HL-60 (cell line): Measurements from ENCODE around the gene HOXA11.
A peak's percentile ranks its signal among the peaks of the same experiment; 100 is the strongest.

Experiments
- DNase-seq, 2 experiments: peaks; one replicate each; pipeline ENCODE4 v3.0.0-alpha.2; 2010 to 2020; ENCODE audit warnings: low read depth in 1 of 2, low spot score in 1 of 2
- H3K27ac ChIP-seq: fragments of 250-450 bp; sonication (Bioruptor Pico); replicated peaks from 2 replicates; pipeline ENCODE4 v1.5.1; 2020; ENCODE audit warnings: mild to moderate bottlenecking, moderate library complexity
- H3K27me3 ChIP-seq: fragments of 250-450 bp; sonication (Bioruptor Pico); 2 replicates; pipeline ENCODE4 v1.5.1; 2021; ENCODE audit warnings: mild to moderate bottlenecking, moderate library complexity; ENCODE audit not compliant: insufficient read depth, poor library complexity, severe bottlenecking
- H3K4me3 ChIP-seq: replicated peaks from 2 replicates; pipeline ENCODE4 v1.5.1; 2011; ENCODE audit warnings: mild to moderate bottlenecking, control low read depth, low read length; ENCODE audit not compliant: insufficient read depth
- GABPA ChIP-seq: IDR thresholded peaks from 2 replicates; pipeline ENCODE4 v1.6.1; 2012; ENCODE audit warnings: low read depth
- POLR2AphosphoS5 ChIP-seq: IDR thresholded peaks from 2 replicates; pipeline ENCODE4 v1.6.1; 2012; ENCODE audit warnings: low read depth
- SPI1 ChIP-seq: IDR thresholded peaks from 2 replicates; pipeline ENCODE4 v1.6.1; 2012; ENCODE audit warnings: low read depth, mild to moderate bottlenecking, borderline replicate concordance
- TF ChIP-seq, protein P1 (sequence below): IDR thresholded peaks from 2 replicates; pipeline ENCODE4 v1.6.1; 2012; ENCODE audit warnings: low read depth; ENCODE audit not compliant: insufficient replicate concordance
- TF ChIP-seq, protein P2 (sequence below): IDR thresholded peaks from one replicate; pipeline ENCODE4 v1.5.1; 2011; ENCODE audit warnings: low read length, control low read depth, inconsistent platforms; ENCODE audit not compliant: insufficient read depth

HOXA11 gene

GRCh38 chr7:27194002-27194352 is 8.9 kb upstream of the HOXA11 start:
- no peak for DNase-seq
- TF ChIP-seq, protein P1, sequence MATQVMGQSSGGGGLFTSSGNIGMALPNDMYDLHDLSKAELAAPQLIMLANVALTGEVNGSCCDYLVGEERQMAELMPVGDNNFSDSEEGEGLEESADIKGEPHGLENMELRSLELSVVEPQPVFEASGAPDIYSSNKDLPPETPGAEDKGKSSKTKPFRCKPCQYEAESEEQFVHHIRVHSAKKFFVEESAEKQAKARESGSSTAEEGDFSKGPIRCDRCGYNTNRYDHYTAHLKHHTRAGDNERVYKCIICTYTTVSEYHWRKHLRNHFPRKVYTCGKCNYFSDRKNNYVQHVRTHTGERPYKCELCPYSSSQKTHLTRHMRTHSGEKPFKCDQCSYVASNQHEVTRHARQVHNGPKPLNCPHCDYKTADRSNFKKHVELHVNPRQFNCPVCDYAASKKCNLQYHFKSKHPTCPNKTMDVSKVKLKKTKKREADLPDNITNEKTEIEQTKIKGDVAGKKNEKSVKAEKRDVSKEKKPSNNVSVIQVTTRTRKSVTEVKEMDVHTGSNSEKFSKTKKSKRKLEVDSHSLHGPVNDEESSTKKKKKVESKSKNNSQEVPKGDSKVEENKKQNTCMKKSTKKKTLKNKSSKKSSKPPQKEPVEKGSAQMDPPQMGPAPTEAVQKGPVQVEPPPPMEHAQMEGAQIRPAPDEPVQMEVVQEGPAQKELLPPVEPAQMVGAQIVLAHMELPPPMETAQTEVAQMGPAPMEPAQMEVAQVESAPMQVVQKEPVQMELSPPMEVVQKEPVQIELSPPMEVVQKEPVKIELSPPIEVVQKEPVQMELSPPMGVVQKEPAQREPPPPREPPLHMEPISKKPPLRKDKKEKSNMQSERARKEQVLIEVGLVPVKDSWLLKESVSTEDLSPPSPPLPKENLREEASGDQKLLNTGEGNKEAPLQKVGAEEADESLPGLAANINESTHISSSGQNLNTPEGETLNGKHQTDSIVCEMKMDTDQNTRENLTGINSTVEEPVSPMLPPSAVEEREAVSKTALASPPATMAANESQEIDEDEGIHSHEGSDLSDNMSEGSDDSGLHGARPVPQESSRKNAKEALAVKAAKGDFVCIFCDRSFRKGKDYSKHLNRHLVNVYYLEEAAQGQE: no peak
- TF ChIP-seq SPI1: no peak
- TF ChIP-seq POLR2AphosphoS5: no peak
- no peak for TF ChIP-seq GABPA
- H3K27me3 ChIP-seq: peaks cover 64% of the 10 kb centered on the region
- H3K4me3 ChIP-seq: no peak overlapping the region
- no peak overlapping the region for H3K27ac ChIP-seq

DNA sequence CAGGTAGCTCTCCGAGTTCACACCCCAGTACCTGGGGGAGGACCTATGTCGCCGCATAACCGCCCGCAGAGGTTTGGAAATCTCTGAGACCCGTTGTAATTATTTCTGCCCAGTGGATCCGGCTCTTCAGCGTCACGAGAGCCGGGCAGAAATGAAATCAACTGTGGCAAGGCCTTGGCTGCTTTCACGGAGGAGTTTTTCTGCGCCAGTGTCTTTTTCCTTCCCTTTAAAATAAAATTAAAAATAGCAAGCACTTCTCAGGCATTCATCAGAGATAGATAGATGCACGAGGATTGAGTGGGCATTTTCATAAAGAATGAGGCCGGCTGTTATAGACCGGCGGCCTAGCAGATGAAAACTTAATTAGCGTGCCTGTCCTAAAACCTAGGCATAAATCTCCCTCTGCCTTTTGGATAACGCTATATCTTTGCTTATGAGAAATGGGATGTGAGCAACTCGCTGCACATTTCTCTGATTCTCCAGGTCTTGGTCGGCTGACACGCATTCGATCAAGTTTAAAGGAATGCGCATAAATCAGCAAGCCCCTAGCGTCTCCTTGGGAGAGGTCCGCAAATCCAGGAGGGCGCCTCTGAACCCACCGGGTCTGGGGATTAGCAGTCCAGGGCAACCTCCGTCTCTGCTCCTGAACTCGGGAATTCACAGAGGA is 8.4 kb upstream of the HOXA11 start:
- no peak for DNase-seq
- H3K27me3 ChIP-seq: peaks cover 59% of the 10 kb centered on the region
- H3K4me3 ChIP-seq: peak overlapping the region; percentile 27; the same call in 1 of the 2 replicates
- TF ChIP-seq POLR2AphosphoS5 (no peak), GABPA (no peak), SPI1 (no peak)
- TF ChIP-seq, protein P1: no peak
- TF ChIP-seq, protein P2, sequence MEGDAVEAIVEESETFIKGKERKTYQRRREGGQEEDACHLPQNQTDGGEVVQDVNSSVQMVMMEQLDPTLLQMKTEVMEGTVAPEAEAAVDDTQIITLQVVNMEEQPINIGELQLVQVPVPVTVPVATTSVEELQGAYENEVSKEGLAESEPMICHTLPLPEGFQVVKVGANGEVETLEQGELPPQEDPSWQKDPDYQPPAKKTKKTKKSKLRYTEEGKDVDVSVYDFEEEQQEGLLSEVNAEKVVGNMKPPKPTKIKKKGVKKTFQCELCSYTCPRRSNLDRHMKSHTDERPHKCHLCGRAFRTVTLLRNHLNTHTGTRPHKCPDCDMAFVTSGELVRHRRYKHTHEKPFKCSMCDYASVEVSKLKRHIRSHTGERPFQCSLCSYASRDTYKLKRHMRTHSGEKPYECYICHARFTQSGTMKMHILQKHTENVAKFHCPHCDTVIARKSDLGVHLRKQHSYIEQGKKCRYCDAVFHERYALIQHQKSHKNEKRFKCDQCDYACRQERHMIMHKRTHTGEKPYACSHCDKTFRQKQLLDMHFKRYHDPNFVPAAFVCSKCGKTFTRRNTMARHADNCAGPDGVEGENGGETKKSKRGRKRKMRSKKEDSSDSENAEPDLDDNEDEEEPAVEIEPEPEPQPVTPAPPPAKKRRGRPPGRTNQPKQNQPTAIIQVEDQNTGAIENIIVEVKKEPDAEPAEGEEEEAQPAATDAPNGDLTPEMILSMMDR: no peak
- H3K27ac ChIP-seq: no peak overlapping the region

GRCh38 chr7:27192546-27193334 is 7.7 kb upstream of the HOXA11 start:
- Histone ChIP-seq H3K27me3 (peaks cover 59% of the 10 kb centered on the region), H3K4me3 (peak overlapping the region; percentile 27), H3K27ac (no peak overlapping the region)
- TF ChIP-seq, protein P1: no peak
- TF ChIP-seq, protein P2: no peak
- TF ChIP-seq SPI1: no peak
- no peak for TF ChIP-seq POLR2AphosphoS5
- no peak for TF ChIP-seq GABPA
- peak in 1 of 2 experiments; percentile 67 for DNase-seq
